ENCODE data around the gene L3MBTL2. TPM values are rescaled to one million over a fixed set of nuclear protein-coding genes. Genes with fewer than 3 reads are reported as not detected.
A peak's percentile ranks its signal among the peaks of the same experiment; 100 is the strongest.

The L3MBTL2 gene
- total RNA-seq, 1 experiment from 2014 or later: 22.3 TPM

DNA sequence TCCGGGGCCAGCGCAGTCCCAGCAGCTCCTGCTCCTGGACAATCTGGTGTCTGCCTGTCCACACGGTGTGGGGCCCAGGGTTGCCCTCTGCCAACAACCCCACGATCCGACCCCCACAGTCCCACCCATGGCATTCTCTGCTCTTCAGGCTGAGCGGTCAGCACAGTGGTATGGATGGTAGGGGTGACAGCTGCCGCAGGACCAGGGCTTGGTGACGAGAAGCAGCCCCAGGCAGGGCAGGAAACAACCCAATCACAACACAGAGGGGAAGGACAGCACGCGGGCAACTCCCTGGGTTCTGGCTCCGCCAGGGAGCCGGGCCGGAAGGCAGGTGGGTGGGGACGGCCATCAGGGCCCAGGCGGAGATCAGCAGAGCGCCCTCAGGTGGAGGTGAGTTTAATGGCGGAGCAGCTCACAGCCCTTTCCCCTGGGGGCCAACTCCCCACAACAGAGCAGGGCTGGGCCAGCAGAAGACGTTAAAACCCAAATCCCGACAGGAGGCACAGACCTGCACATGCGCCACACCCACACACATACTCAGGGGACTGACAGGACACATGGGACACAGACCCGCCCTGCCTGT is 40.9 kb downstream of the L3MBTL2 start:
- H3K9me3 ChIP-seq (ENCODE audit: insufficient read depth, low read depth): no peaks in the 10 kb centered on the region
- peaks cover 45% of the 10 kb centered on the region for H3F3A ChIP-seq (ENCODE audit: insufficient read depth, low read depth)
- POLR2A ChIA-PET (ENCODE audit: unreplicated experiment): interaction anchor here (0.6 kb wide), 1 partner anchor 23 kb away, joined by 4 read pairs; no protein-coding TSS in a partner anchor
- peaks cover 9% of the 10 kb centered on the region; the same call in 1 of the 2 replicates for H4K20me1 ChIP-seq (ENCODE audit: insufficient read depth)
- no peaks in the 10 kb centered on the region for H3K27me3 ChIP-seq (ENCODE audit: insufficient read depth, low read depth)
- H3K4me2 ChIP-seq: no peak overlapping the region
- H3K4me3 ChIP-seq: no peak overlapping the region
- no peak overlapping the region for H3K27ac ChIP-seq
- TF ChIP-seq, protein P1, sequence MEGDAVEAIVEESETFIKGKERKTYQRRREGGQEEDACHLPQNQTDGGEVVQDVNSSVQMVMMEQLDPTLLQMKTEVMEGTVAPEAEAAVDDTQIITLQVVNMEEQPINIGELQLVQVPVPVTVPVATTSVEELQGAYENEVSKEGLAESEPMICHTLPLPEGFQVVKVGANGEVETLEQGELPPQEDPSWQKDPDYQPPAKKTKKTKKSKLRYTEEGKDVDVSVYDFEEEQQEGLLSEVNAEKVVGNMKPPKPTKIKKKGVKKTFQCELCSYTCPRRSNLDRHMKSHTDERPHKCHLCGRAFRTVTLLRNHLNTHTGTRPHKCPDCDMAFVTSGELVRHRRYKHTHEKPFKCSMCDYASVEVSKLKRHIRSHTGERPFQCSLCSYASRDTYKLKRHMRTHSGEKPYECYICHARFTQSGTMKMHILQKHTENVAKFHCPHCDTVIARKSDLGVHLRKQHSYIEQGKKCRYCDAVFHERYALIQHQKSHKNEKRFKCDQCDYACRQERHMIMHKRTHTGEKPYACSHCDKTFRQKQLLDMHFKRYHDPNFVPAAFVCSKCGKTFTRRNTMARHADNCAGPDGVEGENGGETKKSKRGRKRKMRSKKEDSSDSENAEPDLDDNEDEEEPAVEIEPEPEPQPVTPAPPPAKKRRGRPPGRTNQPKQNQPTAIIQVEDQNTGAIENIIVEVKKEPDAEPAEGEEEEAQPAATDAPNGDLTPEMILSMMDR (conservative IDR thresholded peaks at IDR 0.05): 0 out of 2 replicates have a peak, but pooled peaks have one; percentile 12
- no peak for TF ChIP-seq EZH2 (IDR thresholded peaks at IDR 0.05; ENCODE audit: low read depth)
- no peaks in the 10 kb centered on the region for H3K79me2 ChIP-seq (ENCODE audit: low read depth)
- no peaks in the 10 kb centered on the region for H3K9me2 ChIP-seq (ENCODE audit: insufficient read depth)
- H2AFZ ChIP-seq: no peak overlapping the region
- H3K4me1 ChIP-seq (replicated peaks; ENCODE audit: insufficient read depth): no peaks in the 10 kb centered on the region
- intact Hi-C loops (cut with micrococcal nuclease; ENCODE audit: unreplicated experiment): no loop called here
- no TSS peak for BruUV-seq (replicated peaks)
- H3K36me3 ChIP-seq (ENCODE audit: low read depth): peaks cover 23% of the 10 kb centered on the region
- CTCF ChIA-PET: no interaction called here
- DNase-seq: no peak

DNA sequence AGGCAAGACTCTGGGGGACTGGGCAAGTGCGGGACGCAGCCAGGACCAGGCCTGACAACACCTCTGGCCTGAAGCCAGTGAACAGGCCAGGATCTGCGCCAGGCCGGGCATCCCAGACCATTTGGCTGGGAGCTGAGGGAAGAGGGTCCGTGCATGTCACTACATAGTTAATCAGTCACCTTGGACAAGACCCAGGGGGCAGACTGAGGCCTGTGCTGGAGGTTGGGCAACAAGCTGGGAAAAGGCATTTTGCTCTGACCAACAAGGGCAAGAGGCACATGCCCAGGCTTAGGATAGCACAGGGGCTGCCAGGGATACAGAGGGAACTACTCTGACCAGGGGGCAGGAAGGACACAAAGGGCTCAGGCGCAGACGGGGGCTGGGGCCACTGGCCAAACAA is 42.6 kb downstream of the L3MBTL2 start:
- Histone ChIP-seq H3K4me1 (replicated peaks; ENCODE audit: insufficient read depth) (no peaks in the 10 kb centered on the region), H3K4me3 (no peak overlapping the region), H3K27me3 (ENCODE audit: insufficient read depth, low read depth) (no peaks in the 10 kb centered on the region), H3K9me2 (ENCODE audit: insufficient read depth) (no peaks in the 10 kb centered on the region), H3F3A (ENCODE audit: insufficient read depth, low read depth) (peaks cover 45% of the 10 kb centered on the region), H3K36me3 (ENCODE audit: low read depth) (peaks cover 32% of the 10 kb centered on the region), H3K9me3 (ENCODE audit: insufficient read depth, low read depth) (no peaks in the 10 kb centered on the region), H3K79me2 (ENCODE audit: low read depth) (no peaks in the 10 kb centered on the region), H2AFZ (no peak overlapping the region), H4K20me1 (ENCODE audit: insufficient read depth) (peaks cover 9% of the 10 kb centered on the region; the same call in 1 of the 2 replicates), H3K27ac (no peak overlapping the region), H3K4me2 (no peak overlapping the region)
- intact Hi-C loops (cut with micrococcal nuclease; ENCODE audit: unreplicated experiment): no loop called here
- TF ChIP-seq, protein P1 (conservative IDR thresholded peaks at IDR 0.05): no peak
- TF ChIP-seq EZH2 (IDR thresholded peaks at IDR 0.05; ENCODE audit: low read depth): no peak
- no TSS peak for BruUV-seq (replicated peaks)
- no peak for DNase-seq
- ChIA-PET POLR2A (ENCODE audit: unreplicated experiment) (no interaction called here), CTCF (no interaction called here)

DNA sequence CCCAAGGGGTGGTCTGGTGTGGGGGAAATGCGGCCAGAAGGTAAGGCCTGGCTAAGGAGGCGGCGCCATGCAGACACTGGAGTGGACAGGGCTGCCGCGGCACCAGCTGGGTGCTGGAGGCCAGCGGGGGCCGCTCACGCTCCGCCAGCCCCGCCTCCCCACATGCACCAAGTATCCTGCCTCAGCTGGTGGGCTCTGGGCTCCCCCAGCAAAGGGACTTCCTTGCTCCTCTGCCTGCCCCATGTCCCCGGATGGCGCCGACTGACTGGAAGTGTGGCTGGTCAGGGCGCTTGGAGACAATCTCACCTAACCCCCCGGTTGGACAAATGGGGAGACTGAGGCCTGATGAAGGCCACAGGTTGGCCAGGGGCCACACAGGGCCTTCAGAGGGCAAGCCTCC is 43.2 kb downstream of the L3MBTL2 start:
- Histone ChIP-seq H3K4me2 (no peak overlapping the region), H3K9me3 (ENCODE audit: insufficient read depth, low read depth) (no peaks in the 10 kb centered on the region), H3K79me2 (ENCODE audit: low read depth) (no peaks in the 10 kb centered on the region), H3K4me1 (replicated peaks; ENCODE audit: insufficient read depth) (no peaks in the 10 kb centered on the region), H4K20me1 (ENCODE audit: insufficient read depth) (peaks cover 12% of the 10 kb centered on the region), H3K4me3 (no peak overlapping the region), H3K36me3 (ENCODE audit: low read depth) (peaks cover 36% of the 10 kb centered on the region), H3K9me2 (ENCODE audit: insufficient read depth) (no peaks in the 10 kb centered on the region), H2AFZ (no peak overlapping the region), H3K27ac (no peak overlapping the region), H3K27me3 (ENCODE audit: insufficient read depth, low read depth) (no peaks in the 10 kb centered on the region), H3F3A (ENCODE audit: insufficient read depth, low read depth) (peaks cover 45% of the 10 kb centered on the region)
- ChIA-PET CTCF (no interaction called here), POLR2A (ENCODE audit: unreplicated experiment) (no interaction called here)
- TF ChIP-seq EZH2 (IDR thresholded peaks at IDR 0.05; ENCODE audit: low read depth): no peak
- TF ChIP-seq, protein P1 (conservative IDR thresholded peaks at IDR 0.05): no peak
- BruUV-seq (replicated peaks): no TSS peak
- intact Hi-C loops (cut with micrococcal nuclease; ENCODE audit: unreplicated experiment): no loop called here
- no peak for DNase-seq
